ENCODE measurements around the gene FOXL1. TPM values are rescaled to one million over a fixed set of nuclear protein-coding genes. Genes with fewer than 3 reads are reported as not detected.

Gene FOXL1
- polyA plus RNA-seq, 4 donors = 0.22 to 6.3 (median 1.5) TPM

DNA sequence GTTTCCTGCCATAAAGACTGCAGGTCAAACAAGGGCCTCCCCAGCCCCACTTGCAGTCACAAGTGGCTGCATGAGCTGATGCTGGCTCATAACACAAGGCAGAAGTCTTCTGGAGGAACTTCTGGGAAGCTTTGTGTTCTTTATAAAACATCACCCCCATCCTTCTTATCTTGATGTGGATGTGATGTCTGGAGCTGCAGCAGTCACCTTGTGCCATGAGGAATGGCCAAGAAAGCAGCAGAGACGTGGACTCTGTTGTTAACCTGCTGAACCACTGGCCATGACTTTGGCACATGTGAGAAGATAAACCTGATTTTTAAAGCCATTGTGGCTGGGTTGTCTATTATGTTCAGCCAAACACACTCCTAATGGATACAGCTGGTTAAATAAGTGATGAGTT lies 41.8 kb downstream of the FOXL1 start:
- H3K9me3 ChIP-seq (ENCODE audit: control insufficient read depth in 2 of 2, insufficient read depth in 1 of 2, low read depth in 1 of 2, low read length in 1 of 2) = peaks cover 0 to 4% of the 10 kb centered on the region in 2 donors
- FAIRE-seq (no peak), DNase-seq (no peak)
- 15 to 77% (median 44%) methylated on average over 1 of the region's 1 CpG for WGBS, 3 donors
- H3K4me1 ChIP-seq (ENCODE audit: control insufficient read depth in 3 of 3, insufficient read depth in 2 of 3, low read depth in 1 of 3, low read length in 2 of 3) = no peaks in the 10 kb centered on the region
- H3K27me3 ChIP-seq (ENCODE audit: control insufficient read depth in 3 of 3, insufficient read depth in 3 of 3, low read length in 3 of 3) = peaks cover 0 to 2% (median 0%) of the 10 kb centered on the region in 3 donors
- H3K27ac ChIP-seq (ENCODE audit: low read depth in 1 of 3, low read length in 2 of 3) = no peak overlapping the region
- H3K4me3 ChIP-seq (ENCODE audit: low read depth in 1 of 3, low read length in 3 of 3) = no peak overlapping the region
- H3K36me3 ChIP-seq (ENCODE audit: control insufficient read depth in 3 of 3, insufficient read depth in 2 of 3, low read depth in 1 of 3, low read length in 3 of 3) = no peaks in the 10 kb centered on the region

DNA sequence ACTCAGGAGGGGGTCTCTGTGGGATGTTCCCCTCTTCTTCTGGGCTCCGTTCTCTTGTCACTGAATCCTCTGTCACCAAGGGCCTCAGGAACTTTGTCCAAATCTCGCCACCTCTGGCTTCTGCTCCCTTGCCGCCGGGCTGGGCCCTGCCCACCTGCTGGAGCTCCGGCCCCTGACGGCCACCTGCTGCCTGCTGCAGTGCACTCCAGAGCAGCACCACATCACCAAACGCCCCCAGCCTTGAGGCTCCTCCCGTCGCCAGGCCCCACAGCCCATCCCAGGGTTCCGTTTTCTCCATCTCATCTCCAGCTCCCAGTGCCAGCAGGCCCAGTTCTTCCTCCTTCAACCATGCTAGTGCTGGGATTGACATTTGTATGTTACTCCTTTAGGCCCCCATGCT lies 43.6 kb downstream of the FOXL1 start:
- 77 to 89% (median 79%) methylated on average over 10 of the region's 10 CpGs for WGBS, 3 donors
- Histone ChIP-seq H3K27ac (ENCODE audit: low read depth in 1 of 3, low read length in 2 of 3) (no peak overlapping the region), H3K4me3 (ENCODE audit: low read depth in 1 of 3, low read length in 3 of 3) (no peak overlapping the region), H3K9me3 (ENCODE audit: control insufficient read depth in 2 of 2, insufficient read depth in 1 of 2, low read depth in 1 of 2, low read length in 1 of 2) (peaks cover 0 to 4% of the 10 kb centered on the region in 2 donors), H3K4me1 (ENCODE audit: control insufficient read depth in 3 of 3, insufficient read depth in 2 of 3, low read depth in 1 of 3, low read length in 2 of 3) (no peaks in the 10 kb centered on the region), H3K36me3 (ENCODE audit: control insufficient read depth in 3 of 3, insufficient read depth in 2 of 3, low read depth in 1 of 3, low read length in 3 of 3) (no peaks in the 10 kb centered on the region), H3K27me3 (ENCODE audit: control insufficient read depth in 3 of 3, insufficient read depth in 3 of 3, low read length in 3 of 3) (peaks cover 0 to 2% (median 0%) of the 10 kb centered on the region in 3 donors)
- DNase-seq (no peak), FAIRE-seq (no peak)

DNA sequence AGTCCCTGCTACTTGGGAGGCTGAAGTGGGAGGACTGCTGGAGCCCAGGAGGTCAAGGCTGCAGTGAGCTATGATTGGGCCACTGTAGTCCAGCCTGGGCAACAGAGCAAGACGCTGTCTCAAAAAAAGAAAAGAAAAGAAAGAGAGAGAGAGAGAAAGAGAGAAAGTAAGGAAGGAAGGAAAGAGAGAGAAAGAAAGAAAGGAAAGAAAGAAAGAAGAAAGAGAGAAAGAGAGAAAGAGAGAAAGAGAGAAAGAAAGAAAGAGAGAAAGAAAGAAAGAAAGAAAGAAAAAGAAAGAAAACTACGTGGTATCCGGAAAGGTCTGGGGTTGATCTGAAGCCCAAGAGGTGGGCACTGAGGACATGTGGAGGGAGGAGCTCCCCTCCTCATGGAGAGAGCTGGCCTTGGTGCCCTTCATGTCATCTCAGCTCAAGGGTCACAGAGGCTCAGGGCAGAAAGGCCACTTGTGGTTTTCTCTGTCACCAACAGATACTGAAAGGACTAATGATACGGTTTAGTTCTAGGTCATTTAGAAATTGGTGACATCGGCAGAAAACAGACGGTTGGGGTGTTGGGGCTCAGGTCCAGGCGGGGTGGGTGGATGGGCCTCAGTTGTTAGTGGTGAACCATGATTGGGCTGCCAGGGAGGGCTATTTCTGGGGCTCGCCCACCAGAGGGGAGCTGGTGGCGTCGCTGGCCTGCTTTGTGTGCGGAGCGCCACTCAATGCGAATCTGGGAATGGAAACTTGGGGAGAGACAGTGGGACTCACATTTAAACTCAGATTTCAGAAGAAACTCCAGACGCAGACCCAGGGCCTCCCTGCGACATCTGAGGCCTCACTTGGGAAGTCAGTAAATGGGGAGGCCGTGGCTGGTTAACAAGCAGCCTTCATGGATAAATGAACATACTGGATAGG lies 44.6 kb downstream of the FOXL1 start:
- Histone ChIP-seq H3K36me3 (ENCODE audit: control insufficient read depth in 3 of 3, insufficient read depth in 2 of 3, low read depth in 1 of 3, low read length in 3 of 3) (no peaks in the 10 kb centered on the region), H3K9me3 (ENCODE audit: control insufficient read depth in 2 of 2, insufficient read depth in 1 of 2, low read depth in 1 of 2, low read length in 1 of 2) (peaks cover 0 to 4% of the 10 kb centered on the region in 2 donors), H3K27me3 (ENCODE audit: control insufficient read depth in 3 of 3, insufficient read depth in 3 of 3, low read length in 3 of 3) (peaks cover 0 to 2% (median 0%) of the 10 kb centered on the region in 3 donors), H3K27ac (ENCODE audit: low read depth in 1 of 3, low read length in 2 of 3) (no peak overlapping the region), H3K4me3 (ENCODE audit: low read depth in 1 of 3, low read length in 3 of 3) (no peak overlapping the region), H3K4me1 (ENCODE audit: control insufficient read depth in 3 of 3, insufficient read depth in 2 of 3, low read depth in 1 of 3, low read length in 2 of 3) (no peaks in the 10 kb centered on the region)
- DNase-seq = no peak
- FAIRE-seq = no peak
- 89 to 92% (median 91%) methylated on average over 16 of the region's 16 CpGs for WGBS, 3 donors

DNA sequence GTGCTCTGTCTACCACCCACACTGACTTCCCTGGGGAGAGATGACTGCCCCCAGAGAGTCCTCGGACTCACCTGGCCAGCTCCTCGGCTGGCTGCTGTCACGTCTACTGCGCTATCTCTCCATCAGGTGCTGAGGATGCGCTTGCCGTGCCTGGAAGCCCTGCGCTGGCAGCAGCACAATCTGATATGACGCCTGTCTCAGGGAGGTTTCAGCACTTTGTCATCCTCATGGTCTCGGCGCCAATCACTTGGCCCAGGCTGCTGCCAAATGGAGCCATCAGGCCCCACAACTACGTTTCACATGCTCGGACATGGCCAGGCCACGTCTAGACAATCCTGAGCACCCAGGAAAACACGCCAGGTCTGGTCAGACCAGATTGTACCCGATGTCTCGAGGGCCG lies 46.7 kb downstream of the FOXL1 start:
- H3K9me3 ChIP-seq (ENCODE audit: control insufficient read depth in 2 of 2, insufficient read depth in 1 of 2, low read depth in 1 of 2, low read length in 1 of 2) = peaks cover 0 to 3% of the 10 kb centered on the region in 2 donors
- peaks cover 0 to 2% (median 0%) of the 10 kb centered on the region in 3 donors for H3K27me3 ChIP-seq (ENCODE audit: control insufficient read depth in 3 of 3, insufficient read depth in 3 of 3, low read length in 3 of 3)
- no peak overlapping the region for H3K27ac ChIP-seq (ENCODE audit: low read depth in 1 of 3, low read length in 2 of 3)
- FAIRE-seq (no peak), DNase-seq (no peak)
- no peaks in the 10 kb centered on the region for H3K36me3 ChIP-seq (ENCODE audit: control insufficient read depth in 3 of 3, insufficient read depth in 2 of 3, low read depth in 1 of 3, low read length in 3 of 3)
- no peaks in the 10 kb centered on the region for H3K4me1 ChIP-seq (ENCODE audit: control insufficient read depth in 3 of 3, insufficient read depth in 2 of 3, low read depth in 1 of 3, low read length in 2 of 3)
- no peak overlapping the region for H3K4me3 ChIP-seq (ENCODE audit: low read depth in 1 of 3, low read length in 3 of 3)
- 70 to 86% (median 82%) methylated on average over 17 of the region's 17 CpGs for WGBS, 3 donors

DNA sequence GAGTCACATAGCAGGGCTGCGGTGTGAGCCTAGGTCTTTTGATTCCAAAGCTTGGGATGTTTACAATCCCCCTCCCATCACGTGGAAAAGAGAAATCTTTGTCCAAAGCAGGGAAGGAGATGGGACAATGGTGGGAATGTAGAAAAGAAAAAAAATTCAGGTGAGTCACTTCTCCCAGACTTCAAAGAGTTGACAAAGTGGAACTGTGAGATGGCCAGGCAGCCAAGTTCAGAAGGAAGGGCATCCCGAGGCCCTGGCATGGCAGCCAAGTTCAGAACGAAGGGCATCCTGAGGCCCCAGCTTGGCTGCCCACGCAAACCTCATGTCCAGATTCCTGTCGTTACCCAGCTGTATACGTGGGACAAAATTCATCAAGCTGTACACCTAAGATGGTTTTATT lies 47.5 kb downstream of the FOXL1 start:
- no peaks in the 10 kb centered on the region for H3K4me1 ChIP-seq (ENCODE audit: control insufficient read depth in 3 of 3, insufficient read depth in 2 of 3, low read depth in 1 of 3, low read length in 2 of 3)
- H3K36me3 ChIP-seq (ENCODE audit: control insufficient read depth in 3 of 3, insufficient read depth in 2 of 3, low read depth in 1 of 3, low read length in 3 of 3) = no peaks in the 10 kb centered on the region
- DNase-seq (no peak), FAIRE-seq (no peak)
- WGBS, 3 donors = 70 to 80% (median 71%) methylated on average over 7 of the region's 7 CpGs
- H3K27me3 ChIP-seq (ENCODE audit: control insufficient read depth in 3 of 3, insufficient read depth in 3 of 3, low read length in 3 of 3) = peaks cover 0 to 2% (median 0%) of the 10 kb centered on the region in 3 donors
- H3K4me3 ChIP-seq (ENCODE audit: low read depth in 1 of 3, low read length in 3 of 3) = no peak overlapping the region
- no peak overlapping the region for H3K27ac ChIP-seq (ENCODE audit: low read depth in 1 of 3, low read length in 2 of 3)
- H3K9me3 ChIP-seq (ENCODE audit: control insufficient read depth in 2 of 2, insufficient read depth in 1 of 2, low read depth in 1 of 2, low read length in 1 of 2) = no peaks in the 10 kb centered on the region

DNA sequence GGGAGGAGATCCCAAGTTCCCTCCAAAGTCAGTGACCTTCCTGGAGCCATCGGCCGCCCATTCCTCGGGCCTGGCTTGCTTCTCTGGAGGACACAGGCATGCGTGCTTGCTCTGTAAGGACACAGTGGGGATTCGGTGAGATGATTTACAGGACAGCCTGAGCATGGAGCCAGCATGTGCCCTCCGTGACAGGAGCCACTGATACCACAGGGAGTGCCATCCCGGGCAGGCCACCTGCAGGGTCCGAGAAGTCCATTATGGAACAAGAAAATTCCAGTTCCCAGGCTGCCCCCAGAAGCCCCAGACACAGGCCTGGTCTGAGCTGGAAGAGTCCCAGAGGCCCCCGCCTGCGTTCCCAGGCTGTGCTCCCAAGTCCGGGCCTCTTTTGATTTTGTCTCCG lies 47.9 kb downstream of the FOXL1 start:
- FAIRE-seq (no peak), DNase-seq (no peak)
- Histone ChIP-seq H3K4me1 (ENCODE audit: control insufficient read depth in 3 of 3, insufficient read depth in 2 of 3, low read depth in 1 of 3, low read length in 2 of 3) (no peaks in the 10 kb centered on the region), H3K9me3 (ENCODE audit: control insufficient read depth in 2 of 2, insufficient read depth in 1 of 2, low read depth in 1 of 2, low read length in 1 of 2) (no peaks in the 10 kb centered on the region), H3K4me3 (ENCODE audit: low read depth in 1 of 3, low read length in 3 of 3) (no peak overlapping the region), H3K27ac (ENCODE audit: low read depth in 1 of 3, low read length in 2 of 3) (no peak overlapping the region), H3K36me3 (ENCODE audit: control insufficient read depth in 3 of 3, insufficient read depth in 2 of 3, low read depth in 1 of 3, low read length in 3 of 3) (no peaks in the 10 kb centered on the region), H3K27me3 (ENCODE audit: control insufficient read depth in 3 of 3, insufficient read depth in 3 of 3, low read length in 3 of 3) (peaks cover 0 to 2% (median 0%) of the 10 kb centered on the region in 3 donors)
- WGBS, 3 donors = 86 to 90% (median 87%) methylated on average over 12 of the region's 12 CpGs

DNA sequence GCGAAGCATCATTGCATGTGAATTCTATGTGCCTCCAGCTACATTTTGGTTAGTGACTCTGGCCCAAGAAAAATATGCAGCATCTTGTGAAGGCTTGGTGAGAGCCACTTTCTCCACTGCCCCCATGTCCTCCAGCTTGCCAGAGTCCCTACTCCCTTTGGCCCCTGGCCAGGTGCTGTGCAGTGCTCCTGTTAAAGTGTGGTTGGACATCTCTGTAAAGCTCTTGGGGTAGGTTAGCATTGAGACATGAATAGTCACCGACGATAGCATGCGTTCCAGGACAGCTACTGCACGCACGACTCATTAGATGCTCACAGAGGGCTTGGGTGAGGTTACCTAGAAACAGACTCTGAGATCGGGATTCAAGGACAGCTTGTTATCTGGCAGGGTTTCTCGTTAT lies 48.6 kb downstream of the FOXL1 start:
- Histone ChIP-seq H3K27me3 (ENCODE audit: control insufficient read depth in 3 of 3, insufficient read depth in 3 of 3, low read length in 3 of 3) (peaks cover 0 to 2% (median 0%) of the 10 kb centered on the region in 3 donors), H3K4me1 (ENCODE audit: control insufficient read depth in 3 of 3, insufficient read depth in 2 of 3, low read depth in 1 of 3, low read length in 2 of 3) (peaks cover 0 to 3% (median 0%) of the 10 kb centered on the region in 3 donors), H3K9me3 (ENCODE audit: control insufficient read depth in 2 of 2, insufficient read depth in 1 of 2, low read depth in 1 of 2, low read length in 1 of 2) (no peaks in the 10 kb centered on the region), H3K36me3 (ENCODE audit: control insufficient read depth in 3 of 3, insufficient read depth in 2 of 3, low read depth in 1 of 3, low read length in 3 of 3) (no peaks in the 10 kb centered on the region), H3K27ac (ENCODE audit: low read depth in 1 of 3, low read length in 2 of 3) (no peak overlapping the region), H3K4me3 (ENCODE audit: low read depth in 1 of 3, low read length in 3 of 3) (no peak overlapping the region)
- DNase-seq = no peak
- WGBS, 3 donors = 90 to 96% (median 92%) methylated on average over 8 of the region's 8 CpGs
- no peak for FAIRE-seq

DNA sequence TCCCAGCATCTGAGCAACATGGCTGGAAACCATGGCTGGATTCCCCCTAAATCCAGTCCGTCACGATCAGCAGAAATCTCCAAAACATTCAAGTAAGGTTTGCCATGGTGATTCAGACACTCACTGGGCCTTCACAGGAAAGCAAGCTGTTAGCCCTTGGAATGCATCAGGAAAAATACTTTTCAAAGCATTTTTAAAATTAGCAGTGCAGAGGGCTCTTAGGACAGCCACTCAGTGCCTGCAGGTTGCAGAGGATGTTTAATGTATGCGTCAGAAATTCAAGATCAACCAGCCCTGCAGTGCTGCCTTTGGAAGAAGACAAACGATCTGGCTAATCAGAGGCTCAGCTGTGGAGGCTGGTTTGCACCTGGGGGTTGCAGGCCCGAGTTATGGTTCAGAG lies 50.3 kb downstream of the FOXL1 start:
- H3K27ac ChIP-seq (ENCODE audit: low read depth in 1 of 3, low read length in 2 of 3) = no peak overlapping the region
- WGBS, 3 donors = 68 to 85% (median 72%) methylated on average over 5 of the region's 5 CpGs
- no peaks in the 10 kb centered on the region for H3K27me3 ChIP-seq (ENCODE audit: control insufficient read depth in 3 of 3, insufficient read depth in 3 of 3, low read length in 3 of 3)
- FAIRE-seq (no peak), DNase-seq (no peak)
- peaks cover 0 to 6% (median 0%) of the 10 kb centered on the region in 3 donors for H3K4me1 ChIP-seq (ENCODE audit: control insufficient read depth in 3 of 3, insufficient read depth in 2 of 3, low read depth in 1 of 3, low read length in 2 of 3)
- H3K9me3 ChIP-seq (ENCODE audit: control insufficient read depth in 2 of 2, insufficient read depth in 1 of 2, low read depth in 1 of 2, low read length in 1 of 2) = no peaks in the 10 kb centered on the region
- H3K4me3 ChIP-seq (ENCODE audit: low read depth in 1 of 3, low read length in 3 of 3) = no peak overlapping the region
- no peaks in the 10 kb centered on the region for H3K36me3 ChIP-seq (ENCODE audit: control insufficient read depth in 3 of 3, insufficient read depth in 2 of 3, low read depth in 1 of 3, low read length in 3 of 3)

All from small intestine (tissue), 7 donors.